HepG2 (cell line): Measurements from ENCODE around the gene SKI. TPM values are rescaled to one million over a fixed set of nuclear protein-coding genes. Genes with fewer than 3 reads are reported as not detected.

ENCODE experiments used
- ATAC-seq: fragments of 200-7000 bp; cut with Tn5 transposase; 3 replicates; pipeline ENCODE4 v1.9.1; 2020; ENCODE audit warnings: mild to moderate bottlenecking, moderate library complexity
- BruUV-seq: library from RNA; stranded (reverse); fragments of 400-500 nt; replicated peaks from 2 replicates; lab custom pipeline; 2021; lab: Mats Ljungman, UMichigan
- CTCF ChIA-PET: fragments of 300-600 bp; formaldehyde crosslinking; extraction: SDS; loops from one replicate; lab custom pipeline; 2021; ENCODE audit warnings: low total read pairs, inconsistent platforms, low intra/inter-chr PET ratio; lab: Yijun Ruan, JAX
- POLR2A ChIA-PET: fragments of 350-600 bp; sonication (Branson Sonifier 250); formaldehyde crosslinking; loops from one replicate; lab custom pipeline; 2020; ENCODE audit warnings: antibody characterized with exemption, inconsistent platforms; lab: Yijun Ruan, JAX
- DNase-seq: peaks from one replicate; pipeline ENCODE4 v3.0.0-alpha.2; 2015; ENCODE audit warnings: low spot score
- FAIRE-seq: peaks from 3 replicates; lab custom pipeline; 2011; peaks lifted over from hg19 to GRCh38; lab: Jason Lieb, UNC
- H2AFZ ChIP-seq: one replicate; pipeline ENCODE4 v1.6.1; 2011; ENCODE audit warnings: low read length, inconsistent platforms
- H3K27ac ChIP-seq: fragments of 300-600 bp; 3 replicates; pipeline ENCODE4 v1.8.0; 2011; ENCODE audit warnings: mixed run types, mild to moderate bottlenecking, mixed read lengths, low read length, inconsistent platforms; ENCODE audit not compliant: insufficient read depth; ENCODE audit errors: extremely low read length
- H3K27me3 ChIP-seq, 2 experiments: fragments of 200-600 bp in 1 of 2; 2 replicates in 1 of 2; 3 replicates in 1 of 2; pipeline versions ENCODE4 v1.6.0 to v1.8.0; 2011; ENCODE audit warnings: low read length in 2 of 2, mild to moderate bottlenecking in 2 of 2, moderate library complexity in 2 of 2, inconsistent platforms in 1 of 2; ENCODE audit not compliant: insufficient read depth in 2 of 2, control insufficient read depth in 1 of 2
- H3K36me3 ChIP-seq, 2 experiments: fragments of 200-600 bp in 1 of 2; replicated peaks in 1 of 2; 2 replicates in 1 of 2; 3 replicates in 1 of 2; pipeline versions ENCODE4 v1.5.1 to v1.8.0; 2011; ENCODE audit warnings: low read length in 2 of 2, inconsistent platforms in 1 of 2; ENCODE audit not compliant: insufficient read depth in 2 of 2, control insufficient read depth in 1 of 2
- H3K4me1 ChIP-seq: 2 replicates; pipeline ENCODE4 v1.5.1; 2012; ENCODE audit warnings: low read length, inconsistent platforms; ENCODE audit not compliant: insufficient read depth
- H3K4me2 ChIP-seq: 2 replicates; pipeline ENCODE4 v1.6.0; 2011; ENCODE audit warnings: low read depth, low read length, inconsistent platforms
- H3K4me3 ChIP-seq, 3 experiments: fragments of 200-600 bp in 1 of 3; sonication (generic), shearing (Covaris generic) in 1 of 3; replicated peaks in 1 of 3; 2 replicates each; pipeline ENCODE4 v1.5.1; 2011 to 2016; ENCODE audit warnings: low read length in 3 of 3, inconsistent platforms in 2 of 3, low read depth in 2 of 3, mild to moderate bottlenecking in 2 of 3, control low read depth in 1 of 3, mixed read lengths in 1 of 3; ENCODE audit not compliant: insufficient read depth in 1 of 3
- H3K79me2 ChIP-seq: one replicate; pipeline ENCODE4 v1.6.1; 2011; ENCODE audit warnings: low read length, inconsistent platforms; ENCODE audit not compliant: insufficient read depth
- H3K9ac ChIP-seq: 2 replicates; pipeline ENCODE4 v1.6.0; 2011; ENCODE audit warnings: mild to moderate bottlenecking, low read depth, low read length, inconsistent platforms; ENCODE audit not compliant: insufficient read depth
- H3K9me3 ChIP-seq: 2 replicates; pipeline ENCODE4 v1.5.1; 2012; ENCODE audit warnings: mild to moderate bottlenecking, low read length
- H4K20me1 ChIP-seq: 2 replicates; pipeline ENCODE4 v1.6.0; 2011; ENCODE audit warnings: inconsistent platforms, mild to moderate bottlenecking, low read length, moderate library complexity; ENCODE audit not compliant: insufficient read depth
- AGO2 ChIP-seq: fragments of 200-400 bp; formaldehyde crosslinking; optimal IDR thresholded peaks from 2 replicates; pipeline ENCODE3; 2017; ENCODE audit warnings: mild to moderate bottlenecking, low read depth, low read length, moderate library complexity
- RBM22 ChIP-seq: fragments of 200-400 bp; formaldehyde crosslinking; optimal IDR thresholded peaks from 2 replicates; pipeline ENCODE3; 2017; ENCODE audit warnings: mild to moderate bottlenecking, low read length, moderate library complexity
- ZNF136 ChIP-seq: sonication (generic); formaldehyde crosslinking; IDR thresholded peaks from 2 replicates; pipeline ENCODE4 v1.8.1; 2022; ENCODE audit warnings: low read depth, mild to moderate bottlenecking, moderate library complexity, missing genetic modification reagents
- ZNF224 ChIP-seq: sonication (generic); formaldehyde crosslinking; IDR thresholded peaks from 2 replicates; pipeline ENCODE4 v1.5.0; 2020; ENCODE audit warnings: mild to moderate bottlenecking, missing genetic modification reagents
- ZNF766 ChIP-seq: sonication (generic); formaldehyde crosslinking; IDR thresholded peaks from 2 replicates; pipeline ENCODE4 v1.5.0; 2020; ENCODE audit warnings: missing genetic modification reagents, borderline replicate concordance
- ZZZ3 ChIP-seq: sonication (generic); formaldehyde crosslinking; IDR thresholded peaks from 2 replicates; pipeline ENCODE4 v1.4.0; 2020; ENCODE audit warnings: missing genetic modification reagents, mild to moderate bottlenecking, borderline replicate concordance
- WGBS: methylation state at CpG from one replicate; pipeline ENCODE4 v1.1.6; 2017; ENCODE audit warnings: low lambda C conversion rate; 5-methylcytosine and 5-hydroxymethylcytosine counted together
- in situ Hi-C: cut with HindIII; loops from 2 replicates; pipeline ENCODE4 v1.10.0; 2017; ENCODE audit warnings: low pct_unique_long_range_greater_than_20kb; ENCODE audit not compliant: extremely low pct_ligation_motif_present
- intact Hi-C: fragments of 100-400 bp; cut with micrococcal nuclease; formaldehyde crosslinking; loops from one replicate; pipeline ENCODE4 v1.10.0; 2022; ENCODE audit not compliant: unreplicated experiment
- polyA plus RNA-seq, 8 experiments: library from polyadenylated mRNA; depleted of rRNA in 3 of 8; stranded (reverse) in 7 of 8; unstranded in 1 of 8; fragments of >200 nt; fragmentation: Illumina TruSeq in 4 of 8; extraction: Trizol in 4 of 8; gene quantifications; 2 replicates each; pipeline versions ENCODE4 v1.2.1 to v1.2.3, GENCODE V29; 2011 to 2016; ENCODE audit warnings: low read depth in 4 of 8, missing spikeins in 1 of 8, mixed read lengths in 1 of 8; ENCODE audit not compliant: insufficient read depth in 1 of 8
- total RNA-seq, 5 experiments: library from RNA; depleted of rRNA; stranded (reverse); fragments of >200 nt; fragmentation: Illumina TruSeq; extraction: Trizol; gene quantifications; 2 replicates each; pipeline ENCODE4 v1.2.3, GENCODE V29; 2016; ENCODE audit warnings: low read depth in 1 of 5
- TF ChIP-seq, protein P1 (sequence below): IDR thresholded peaks from 2 replicates; pipeline ENCODE4 v1.6.1; 2012; ENCODE audit warnings: low read depth, low read length, improper control_type of control experiment
- TF ChIP-seq, protein P2 (sequence below): sonication (generic); formaldehyde crosslinking; IDR thresholded peaks from 2 replicates; pipeline ENCODE4 v1.4.0; 2020; ENCODE audit warnings: mild to moderate bottlenecking, missing genetic modification reagents, borderline replicate concordance

Gene SKI
- total and polyA plus RNA-seq, 2 of the 13 experiments (the other 11 are each of a cell fraction or from before 2014, with no cell fraction given): 4.7 to 6.9 TPM

GRCh38 chr1:2292725-2293450, 64.8 kb downstream of the SKI start:
- no peaks in the 10 kb centered on the region for H3K4me1 ChIP-seq
- no peak overlapping the region for H2AFZ ChIP-seq
- H4K20me1 ChIP-seq: peaks cover 36% of the 10 kb centered on the region; the same call in 1 of the 2 replicates
- H3K4me3 ChIP-seq: no peak overlapping the region
- FAIRE-seq (no peak), ATAC-seq (no peak), DNase-seq (no peak)
- H3K27me3 ChIP-seq: no peaks in the 10 kb centered on the region
- WGBS: 95% methylated on average over 10 of the region's 30 CpGs
- ChIA-PET POLR2A (no interaction called here), CTCF (no interaction called here)
- H3K4me2 ChIP-seq: no peak overlapping the region
- no TSS peak for BruUV-seq
- intact Hi-C loops (no loop called here), in situ Hi-C loops (no loop called here)
- TF ChIP-seq AGO2 (peak; percentile 20), ZNF136 (CRISPR knock-in tag) (no peak), ZNF766 (CRISPR knock-in tag) (no peak), ZNF224 (CRISPR knock-in tag) (no peak), RBM22 (peak; percentile 20)
- peaks cover 4 to 7% of the 10 kb centered on the region in 2 experiments; a peak in 2 of 5 replicates for H3K36me3 ChIP-seq
- no peak overlapping the region for H3K9ac ChIP-seq
- no peaks in the 10 kb centered on the region for H3K9me3 ChIP-seq
- no peak overlapping the region for H3K27ac ChIP-seq
- peaks cover 85% of the 10 kb centered on the region for H3K79me2 ChIP-seq

DNA sequence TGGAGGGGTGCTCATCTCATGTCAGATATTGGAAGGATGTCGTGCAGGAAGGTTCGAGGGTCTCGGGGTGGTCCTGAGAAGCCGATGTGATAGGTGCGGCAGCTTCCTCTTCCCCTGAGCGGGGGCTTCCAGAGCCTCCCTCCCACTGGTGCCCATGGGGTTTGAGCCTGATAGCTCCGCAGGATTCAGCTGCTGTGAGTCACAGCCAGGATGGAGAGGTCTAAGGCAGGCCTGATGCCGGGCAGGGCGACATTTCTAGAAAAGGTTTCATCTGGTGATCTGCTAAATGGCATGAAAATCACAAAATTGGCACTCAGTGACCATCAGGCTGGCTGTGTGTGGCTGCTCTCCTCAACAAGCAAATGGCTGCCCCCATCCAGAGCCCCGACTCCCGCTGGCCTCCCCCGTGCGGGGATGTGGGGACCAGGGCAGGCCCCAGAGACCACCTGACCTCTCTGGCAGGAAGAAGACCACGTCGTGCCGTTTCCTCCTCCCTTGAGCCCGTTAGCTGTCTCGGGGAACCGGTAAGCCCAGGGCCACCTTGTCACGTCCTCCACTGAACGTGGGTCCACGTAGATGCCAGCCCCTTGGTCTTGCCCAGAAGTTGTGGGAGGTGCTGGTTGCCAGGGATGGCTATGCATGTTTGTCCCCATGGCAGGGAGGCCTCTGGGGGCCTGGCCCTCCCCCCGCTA, 66.1 kb downstream of the SKI start:
- Histone ChIP-seq H3K27ac (no peak overlapping the region), H3K4me1 (no peaks in the 10 kb centered on the region), H4K20me1 (peaks cover 46% of the 10 kb centered on the region; the same call in 1 of the 2 replicates), H3K36me3 (peaks cover 4% of the 10 kb centered on the region in 2 experiments; a peak in 2 of 5 replicates), H3K4me2 (no peak overlapping the region), H2AFZ (no peak overlapping the region), H3K4me3 (no peak overlapping the region), H3K9me3 (no peaks in the 10 kb centered on the region), H3K79me2 (peaks cover 84% of the 10 kb centered on the region), H3K27me3 (no peaks in the 10 kb centered on the region), H3K9ac (no peak overlapping the region)
- DNase-seq (no peak), FAIRE-seq (no peak), ATAC-seq (no peak)
- BruUV-seq: no TSS peak
- POLR2A ChIA-PET: no interaction called here
- CTCF ChIA-PET: no interaction called here
- intact Hi-C loops (no loop called here), in situ Hi-C loops (no loop called here)
- WGBS: 94% methylated on average over 22 of the region's 23 CpGs
- no peak for TF ChIP-seq ZZZ3 (CRISPR knock-in tag)
- TF ChIP-seq, protein P1, sequence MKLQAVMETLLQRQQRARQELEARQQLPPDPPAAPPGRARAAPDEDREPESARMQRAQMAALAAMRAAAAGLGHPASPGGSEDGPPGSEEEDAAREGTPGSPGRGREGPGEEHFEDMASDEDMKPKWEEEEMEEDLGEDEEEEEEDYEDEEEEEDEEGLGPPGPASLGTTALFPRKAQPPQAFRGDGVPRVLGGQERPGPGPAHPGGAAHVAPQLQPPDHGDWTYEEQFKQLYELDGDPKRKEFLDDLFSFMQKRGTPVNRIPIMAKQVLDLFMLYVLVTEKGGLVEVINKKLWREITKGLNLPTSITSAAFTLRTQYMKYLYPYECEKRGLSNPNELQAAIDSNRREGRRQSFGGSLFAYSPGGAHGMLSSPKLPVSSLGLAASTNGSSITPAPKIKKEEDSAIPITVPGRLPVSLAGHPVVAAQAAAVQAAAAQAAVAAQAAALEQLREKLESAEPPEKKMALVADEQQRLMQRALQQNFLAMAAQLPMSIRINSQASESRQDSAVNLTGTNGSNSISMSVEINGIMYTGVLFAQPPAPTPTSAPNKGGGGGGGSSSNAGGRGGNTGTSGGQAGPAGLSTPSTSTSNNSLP: no peak
- TF ChIP-seq, protein P2, sequence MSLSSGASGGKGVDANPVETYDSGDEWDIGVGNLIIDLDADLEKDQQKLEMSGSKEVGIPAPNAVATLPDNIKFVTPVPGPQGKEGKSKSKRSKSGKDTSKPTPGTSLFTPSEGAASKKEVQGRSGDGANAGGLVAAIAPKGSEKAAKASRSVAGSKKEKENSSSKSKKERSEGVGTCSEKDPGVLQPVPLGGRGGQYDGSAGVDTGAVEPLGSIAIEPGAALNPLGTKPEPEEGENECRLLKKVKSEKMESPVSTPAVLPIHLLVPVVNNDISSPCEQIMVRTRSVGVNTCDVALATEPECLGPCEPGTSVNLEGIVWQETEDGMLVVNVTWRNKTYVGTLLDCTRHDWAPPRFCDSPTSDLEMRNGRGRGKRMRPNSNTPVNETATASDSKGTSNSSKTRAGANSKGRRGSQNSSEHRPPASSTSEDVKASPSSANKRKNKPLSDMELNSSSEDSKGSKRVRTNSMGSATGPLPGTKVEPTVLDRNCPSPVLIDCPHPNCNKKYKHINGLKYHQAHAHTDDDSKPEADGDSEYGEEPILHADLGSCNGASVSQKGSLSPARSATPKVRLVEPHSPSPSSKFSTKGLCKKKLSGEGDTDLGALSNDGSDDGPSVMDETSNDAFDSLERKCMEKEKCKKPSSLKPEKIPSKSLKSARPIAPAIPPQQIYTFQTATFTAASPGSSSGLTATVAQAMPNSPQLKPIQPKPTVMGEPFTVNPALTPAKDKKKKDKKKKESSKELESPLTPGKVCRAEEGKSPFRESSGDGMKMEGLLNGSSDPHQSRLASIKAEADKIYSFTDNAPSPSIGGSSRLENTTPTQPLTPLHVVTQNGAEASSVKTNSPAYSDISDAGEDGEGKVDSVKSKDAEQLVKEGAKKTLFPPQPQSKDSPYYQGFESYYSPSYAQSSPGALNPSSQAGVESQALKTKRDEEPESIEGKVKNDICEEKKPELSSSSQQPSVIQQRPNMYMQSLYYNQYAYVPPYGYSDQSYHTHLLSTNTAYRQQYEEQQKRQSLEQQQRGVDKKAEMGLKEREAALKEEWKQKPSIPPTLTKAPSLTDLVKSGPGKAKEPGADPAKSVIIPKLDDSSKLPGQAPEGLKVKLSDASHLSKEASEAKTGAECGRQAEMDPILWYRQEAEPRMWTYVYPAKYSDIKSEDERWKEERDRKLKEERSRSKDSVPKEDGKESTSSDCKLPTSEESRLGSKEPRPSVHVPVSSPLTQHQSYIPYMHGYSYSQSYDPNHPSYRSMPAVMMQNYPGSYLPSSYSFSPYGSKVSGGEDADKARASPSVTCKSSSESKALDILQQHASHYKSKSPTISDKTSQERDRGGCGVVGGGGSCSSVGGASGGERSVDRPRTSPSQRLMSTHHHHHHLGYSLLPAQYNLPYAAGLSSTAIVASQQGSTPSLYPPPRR: no peak
